Stimulated activated CD8-positive, alpha-beta memory T cell treated with anti-CD3 and anti-CD28 coated beads, Interleukin-2, amount 100 ng/mL, for 48 hours (primary cell): ENCODE data around the gene NR1I3.

Experiments
- DNase-seq, 2 donors: peaks; one replicate each; pipeline ENCODE4 v3.0.0-alpha.2; 2020; ENCODE audit warnings: low read depth in 2 of 2

NR1I3 gene

GRCh38 chr1:161196111-161196510, 41.9 kb downstream of the NR1I3 start:
- DNase-seq, result no peak

DNA sequence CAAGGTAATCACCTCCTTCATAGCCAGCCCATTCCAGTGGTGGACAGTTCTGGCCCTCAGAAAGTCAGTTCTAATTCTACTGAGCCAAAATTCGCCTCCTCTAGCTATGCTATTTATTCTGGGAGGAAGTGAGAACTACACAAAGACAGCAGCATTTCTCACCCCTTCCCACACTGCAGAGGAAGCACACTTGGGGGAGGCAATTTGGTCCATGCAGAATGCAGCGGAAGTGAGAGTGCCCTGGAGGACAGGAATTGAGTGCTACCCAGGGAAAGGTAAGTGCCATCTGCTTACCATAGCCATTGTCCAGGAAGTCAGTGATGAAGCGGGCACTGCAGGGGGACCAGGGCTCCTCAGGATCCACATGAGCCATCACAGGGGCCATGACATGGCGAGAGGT, 42.8 kb downstream of the NR1I3 start:
- DNase-seq, result no peak

DNA sequence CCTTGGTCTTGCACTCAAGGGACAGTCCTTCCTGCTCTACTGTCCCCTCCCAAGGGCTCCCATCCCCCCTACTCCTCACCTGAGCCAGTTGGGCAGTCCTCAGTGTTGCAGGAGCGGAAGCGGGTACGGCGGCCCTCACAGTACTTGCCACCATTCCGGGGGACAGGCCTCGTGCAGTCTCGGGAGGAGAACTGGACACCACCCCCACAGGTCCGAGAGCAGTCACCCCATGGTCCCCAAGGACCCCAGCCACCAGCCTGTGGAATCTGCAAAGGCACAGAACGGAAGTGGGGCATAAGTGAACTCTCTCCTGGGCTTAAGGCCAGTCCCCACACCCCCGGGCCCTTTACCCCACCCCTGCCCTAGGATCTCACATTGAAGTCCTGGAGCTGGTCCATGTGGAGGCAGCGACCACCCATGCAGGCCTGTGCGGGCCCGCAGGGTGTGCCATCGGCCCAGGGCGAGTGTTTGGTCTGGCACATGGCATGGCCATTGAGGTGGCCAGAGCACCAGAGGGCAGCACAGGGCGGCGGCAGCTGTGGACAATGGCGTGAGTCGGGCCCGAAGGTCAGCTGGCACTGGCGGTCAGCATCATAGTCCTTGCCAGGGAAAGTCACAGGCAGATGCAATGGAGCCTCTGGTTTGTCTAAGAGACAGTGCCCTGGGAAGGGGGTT, 44.3 kb downstream of the NR1I3 start:
- no peak for DNase-seq

DNA sequence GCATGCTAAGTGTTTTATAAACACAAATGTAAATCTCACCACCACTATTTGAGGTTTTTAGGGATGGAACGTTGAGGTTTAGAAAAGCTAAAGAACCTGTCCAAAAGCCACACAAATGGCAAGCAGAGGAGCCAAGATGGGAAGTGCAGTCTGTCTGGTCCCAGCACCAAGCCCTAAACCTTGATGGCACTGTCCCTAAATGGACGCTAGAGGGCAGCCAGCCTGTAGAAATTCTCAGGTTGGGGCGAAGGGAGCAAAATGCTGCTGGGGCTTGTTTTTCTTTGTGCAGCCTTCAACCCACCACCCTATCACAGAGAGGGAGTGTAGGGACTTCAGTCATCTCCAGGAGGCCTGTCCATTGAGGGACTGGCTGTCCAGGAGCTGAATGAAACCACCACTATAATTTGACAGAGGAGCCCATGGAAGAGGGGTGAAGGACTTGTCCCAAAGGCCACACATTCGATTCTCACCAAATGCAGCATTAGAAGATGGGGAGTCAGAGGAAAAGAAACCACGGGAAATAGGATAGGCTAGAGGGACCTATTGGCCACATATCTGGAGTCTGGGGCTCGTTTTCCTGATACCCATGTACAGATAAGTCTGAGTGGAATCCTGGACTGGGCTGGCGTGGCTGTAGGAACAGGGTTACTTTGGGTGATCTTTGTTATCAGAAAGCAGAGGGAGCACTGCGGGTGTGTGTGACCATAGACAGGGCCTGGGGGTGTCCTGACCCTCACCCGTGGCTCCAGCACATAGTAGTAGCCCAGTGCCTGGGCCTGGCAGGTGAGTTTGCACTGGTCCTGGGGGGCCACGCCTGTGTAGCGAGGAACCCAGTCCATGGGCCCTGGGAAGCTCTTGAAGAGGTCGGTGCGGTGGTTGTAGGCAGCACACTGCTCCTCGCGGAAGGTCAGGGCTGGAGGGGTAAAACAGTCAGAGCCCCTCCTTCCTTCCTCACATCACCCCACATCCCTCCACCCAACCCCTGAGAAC, 45.2 kb downstream of the NR1I3 start:
- peak; percentile 32 to 38 for DNase-seq

- no peak for DNase-seq
Measured at GRCh38 chr1:161191971-161192370, 46.0 kb downstream of the NR1I3 start.

GRCh38 chr1:161190962-161191521, 47.0 kb downstream of the NR1I3 start:
- no peak for DNase-seq

DNA sequence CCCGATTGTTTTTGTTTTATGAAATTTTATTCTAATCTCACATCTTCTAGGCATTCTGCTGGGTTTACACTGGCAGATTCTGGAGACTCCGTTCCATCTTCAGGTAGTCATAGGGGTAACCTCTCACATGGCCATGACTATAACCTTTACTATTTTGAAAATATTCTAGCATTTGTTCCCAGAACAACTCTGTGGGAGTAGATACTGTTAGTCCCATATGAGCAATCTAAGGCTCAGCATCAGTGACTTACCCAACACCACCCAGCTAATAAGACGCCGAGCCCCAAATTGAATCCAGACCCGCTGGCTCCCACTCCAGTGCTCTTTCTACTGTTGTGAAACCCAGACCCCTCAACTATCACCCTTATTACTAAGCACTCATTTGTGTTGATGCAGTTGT, 49.0 kb downstream of the NR1I3 start:
- DNase-seq, result no peak

DNA sequence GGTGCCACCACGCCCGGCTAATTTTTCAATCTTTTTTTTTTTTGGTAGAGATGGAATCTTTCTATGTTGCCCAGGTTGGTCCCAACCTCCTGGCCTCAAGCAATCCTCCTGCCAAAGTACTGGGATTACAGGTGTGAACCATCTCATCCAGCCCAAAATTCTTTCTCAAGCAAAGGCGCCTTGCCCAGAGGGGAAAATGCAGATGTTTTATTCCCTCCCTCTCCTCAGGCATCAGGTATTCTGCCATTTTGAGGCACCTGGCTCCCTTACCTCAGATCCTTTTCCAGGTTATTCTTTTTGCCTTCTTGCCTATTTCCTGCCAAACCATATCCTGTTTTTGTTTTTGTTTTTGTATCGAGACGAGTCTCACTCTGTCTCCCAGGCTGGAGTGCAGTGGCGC, 49.6 kb downstream of the NR1I3 start:
- no peak for DNase-seq

DNA sequence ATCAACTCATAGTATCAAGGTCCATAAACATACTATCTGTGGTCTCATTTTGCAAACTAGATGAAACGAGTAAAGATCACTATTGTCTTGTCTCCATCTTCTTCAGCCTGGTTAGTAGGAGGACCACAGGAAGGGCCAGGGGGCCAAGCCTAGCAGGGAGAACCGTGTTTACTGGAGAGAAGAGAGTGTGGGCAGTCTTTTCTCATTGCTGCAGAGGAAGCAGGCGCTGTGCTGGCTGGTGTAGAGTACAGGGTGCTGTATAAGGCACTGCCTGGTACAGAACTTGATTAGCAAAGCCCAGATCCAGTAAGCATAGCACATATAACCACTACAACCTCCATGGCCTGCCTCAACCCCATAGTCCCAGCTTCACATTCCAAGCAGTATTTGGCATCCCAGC, 50.7 kb downstream of the NR1I3 start:
- DNase-seq, result no peak

DNA sequence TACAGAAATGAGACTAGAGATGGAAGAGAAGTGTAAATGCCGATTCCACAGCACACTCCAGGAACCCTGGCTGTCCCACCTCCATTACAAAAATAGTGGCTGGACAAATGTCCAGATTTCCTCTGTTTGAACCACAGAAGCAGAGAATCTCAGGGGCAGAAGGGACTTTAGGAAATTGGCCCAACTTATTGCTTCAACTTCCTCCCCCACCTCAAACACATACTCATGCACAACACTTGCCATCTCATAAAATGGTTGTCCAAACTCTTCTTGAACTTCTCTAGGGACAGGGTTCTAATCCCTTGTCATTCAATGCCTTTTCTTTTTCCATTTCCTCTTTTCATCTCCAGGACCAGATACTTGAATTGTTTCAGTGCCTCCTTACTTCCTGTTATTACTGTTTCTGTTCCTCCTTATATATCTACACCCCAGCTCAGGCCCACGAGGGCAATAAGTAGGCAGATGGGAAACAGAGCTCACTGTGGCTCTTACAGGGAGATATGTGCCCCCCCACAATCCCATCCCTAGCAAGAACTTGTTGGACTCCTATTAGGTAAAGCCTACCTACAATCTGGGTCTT, 52.2 kb downstream of the NR1I3 start:
- no peak for DNase-seq

GRCh38 chr1:161185282-161185682, 52.7 kb downstream of the NR1I3 start:
- DNase-seq, result no peak

DNA sequence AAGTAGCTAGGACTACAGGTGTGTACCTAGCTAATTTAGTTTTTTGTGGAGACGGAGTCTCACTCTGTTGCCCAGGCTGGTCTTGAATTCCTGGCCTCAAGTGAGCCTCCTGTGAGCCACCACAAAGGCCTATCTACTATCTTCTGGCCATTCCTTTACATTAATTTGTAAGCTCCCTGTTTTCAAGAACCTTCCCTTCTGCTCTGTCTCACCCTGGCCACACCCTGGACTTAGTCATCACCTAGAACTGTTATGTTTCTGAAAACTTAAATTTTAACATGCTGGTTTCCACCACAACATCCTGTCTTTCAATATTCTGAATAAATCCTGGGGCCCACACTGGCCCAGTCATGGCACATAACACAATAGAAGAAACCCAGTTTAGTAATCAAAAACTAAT, 55.8 kb downstream of the NR1I3 start:
- DNase-seq, result peak in 1 of 2 donors; percentile 41

DNA sequence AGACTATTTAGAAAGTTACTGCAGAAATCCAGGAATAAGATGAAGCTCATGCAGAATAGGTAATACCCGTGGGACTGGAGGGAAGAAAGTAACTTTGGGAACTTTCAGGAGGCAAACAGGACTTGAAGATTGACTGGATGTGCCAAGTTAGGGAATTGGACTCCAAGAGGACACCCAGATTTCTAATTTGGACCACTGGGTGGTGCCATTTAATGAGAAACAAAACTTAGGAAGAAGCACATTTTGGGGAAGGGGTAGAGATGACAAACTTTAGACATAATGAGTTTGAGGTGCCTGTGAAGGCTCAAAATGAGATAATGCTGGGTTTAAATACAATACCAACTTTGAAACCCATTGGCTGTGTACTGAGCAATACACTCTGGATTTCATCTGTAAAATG, 57.4 kb downstream of the NR1I3 start:
- no peak for DNase-seq

DNA sequence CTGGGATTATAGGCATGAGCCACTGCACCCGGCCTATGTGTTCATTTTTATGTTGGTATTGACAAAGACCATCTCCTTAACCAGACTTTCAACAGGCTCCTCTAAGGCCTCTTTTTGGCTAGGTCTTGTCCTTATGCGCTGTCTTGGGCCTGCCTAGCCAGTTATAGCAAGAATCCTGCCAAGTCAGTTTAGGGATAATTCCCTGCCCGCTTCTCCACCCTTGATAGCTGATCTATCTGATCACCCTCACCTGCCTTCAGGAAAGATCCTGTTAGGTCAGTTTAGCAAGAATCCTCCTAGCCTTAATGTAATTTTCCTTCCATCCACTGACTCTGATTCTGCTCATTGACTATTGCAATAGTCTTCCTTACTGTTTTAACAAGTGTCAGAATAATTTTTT, 58.3 kb downstream of the NR1I3 start:
- no peak for DNase-seq
